Stimulated activated CD8-positive, alpha-beta memory T cell treated with anti-CD3 and anti-CD28 coated beads, Interleukin-7, amount 100 ng/mL, for 4 hours (primary cell): ENCODE results near the gene CDHR4.
A peak's percentile ranks its signal among the peaks of the same experiment; 100 is the strongest.
"Not testable (repeated sequence)": the region's sequence is repeated elsewhere in the genome, so short reads cannot be mapped to it uniquely, and the experiment has no call there.

Experiments used
- DNase-seq, 2 donors: peaks; one replicate each; pipeline ENCODE4 v3.0.0-alpha.2; 2020; ENCODE audit warnings: low read depth in 2 of 2

Gene CDHR4

GRCh38 chr3:49803465-49804140, 3.9 kb upstream of the CDHR4 start:
- DNase-seq, result no peak

- peak; percentile 73 to 80 for DNase-seq
Measured at GRCh38 chr3:49802719-49803464, 3.2 kb upstream of the CDHR4 start, which contains the start of gene INKA1. INKA1 (plus strand) TSS chr3:49803261; CDS start chr3:49803393, 132 bp downstream.

GRCh38 chr3:49801160-49801559, 1.5 kb upstream of the CDHR4 start:
- DNase-seq, result no peak

GRCh38 chr3:49799105-49799504, 568 bp downstream of the CDHR4 start:
- no peak for DNase-seq

- no peak for DNase-seq
Measured at GRCh38 chr3:49794926-49795905, 4.5 kb downstream of the CDHR4 start.

- no peak for DNase-seq
Measured at GRCh38 chr3:49794431-49794830, 5.2 kb downstream of the CDHR4 start.

GRCh38 chr3:49793486-49794085, 6.1 kb downstream of the CDHR4 start:
- DNase-seq, result no peak

- DNase-seq, result no peak
Measured at GRCh38 chr3:49792371-49793150, 7.1 kb downstream of the CDHR4 start.

GRCh38 chr3:49791571-49791970, 8.1 kb downstream of the CDHR4 start:
- DNase-seq, result no peak

- no peak for DNase-seq
Measured at GRCh38 chr3:49790626-49791411, 8.9 kb downstream of the CDHR4 start.

GRCh38 chr3:49788056-49788455, 11.6 kb downstream of the CDHR4 start:
- DNase-seq, result no peak

GRCh38 chr3:49787536-49787935, 12.1 kb downstream of the CDHR4 start:
- no peak for DNase-seq

- DNase-seq, result no peak
Measured at GRCh38 chr3:49787182-49787464, 12.6 kb downstream of the CDHR4 start.

- DNase-seq, result peak; percentile 100
Measured at GRCh38 chr3:49786357-49787181, 13.1 kb downstream of the CDHR4 start, which contains the start of gene IP6K1. IP6K1 (minus strand) TSS chr3:49786542; CDS start chr3:49748040, 38,502 bp downstream.

- DNase-seq, result peak in 1 of 2 donors; percentile 33
Measured at GRCh38 chr3:49785565-49786356, 13.9 kb downstream of the CDHR4 start.

GRCh38 chr3:49782277-49782676, 17.4 kb downstream of the CDHR4 start:
- DNase-seq, result not testable (repeated sequence)

GRCh38 chr3:49781415-49782199, 18.1 kb downstream of the CDHR4 start:
- DNase-seq, result no peak

GRCh38 chr3:49780975-49781365, 18.7 kb downstream of the CDHR4 start:
- DNase-seq, result not testable (repeated sequence)
